Measurements from ENCODE around the gene ZNF646.

DNA sequence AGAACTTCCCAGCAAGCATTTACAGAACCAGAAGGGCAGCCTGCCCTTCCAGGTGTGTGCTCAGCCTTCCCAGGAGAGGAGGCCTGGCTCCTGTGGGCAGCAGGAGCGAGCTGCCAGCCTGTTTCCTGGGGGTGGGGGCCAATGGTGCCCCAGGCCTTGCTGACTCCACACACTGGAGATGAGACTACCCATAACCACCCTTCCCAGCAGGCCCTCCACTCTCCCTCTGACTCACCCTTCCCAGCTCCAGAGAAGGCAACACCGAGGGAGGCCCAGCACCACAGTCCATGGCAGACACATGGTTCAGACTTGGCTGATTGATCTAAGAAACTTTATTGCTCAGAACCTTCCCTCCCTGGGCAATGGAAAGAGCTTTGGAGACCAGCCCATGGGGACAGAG is 16.3 kb downstream of the ZNF646 start:
- TF ChIP-seq POLR2AphosphoS5 (IDR thresholded peaks at IDR 0.05; ENCODE audit: insufficient read depth in 1 of 2, low read depth in 1 of 2): no peak
- TF ChIP-seq, protein P1, sequence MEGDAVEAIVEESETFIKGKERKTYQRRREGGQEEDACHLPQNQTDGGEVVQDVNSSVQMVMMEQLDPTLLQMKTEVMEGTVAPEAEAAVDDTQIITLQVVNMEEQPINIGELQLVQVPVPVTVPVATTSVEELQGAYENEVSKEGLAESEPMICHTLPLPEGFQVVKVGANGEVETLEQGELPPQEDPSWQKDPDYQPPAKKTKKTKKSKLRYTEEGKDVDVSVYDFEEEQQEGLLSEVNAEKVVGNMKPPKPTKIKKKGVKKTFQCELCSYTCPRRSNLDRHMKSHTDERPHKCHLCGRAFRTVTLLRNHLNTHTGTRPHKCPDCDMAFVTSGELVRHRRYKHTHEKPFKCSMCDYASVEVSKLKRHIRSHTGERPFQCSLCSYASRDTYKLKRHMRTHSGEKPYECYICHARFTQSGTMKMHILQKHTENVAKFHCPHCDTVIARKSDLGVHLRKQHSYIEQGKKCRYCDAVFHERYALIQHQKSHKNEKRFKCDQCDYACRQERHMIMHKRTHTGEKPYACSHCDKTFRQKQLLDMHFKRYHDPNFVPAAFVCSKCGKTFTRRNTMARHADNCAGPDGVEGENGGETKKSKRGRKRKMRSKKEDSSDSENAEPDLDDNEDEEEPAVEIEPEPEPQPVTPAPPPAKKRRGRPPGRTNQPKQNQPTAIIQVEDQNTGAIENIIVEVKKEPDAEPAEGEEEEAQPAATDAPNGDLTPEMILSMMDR (IDR thresholded peaks at IDR 0.05): no peak

Measured in vagina (tissue), 2 donors.